ENCODE measurements around the gene PHIP. TPM values are rescaled to one million over a fixed set of nuclear protein-coding genes. Genes with fewer than 3 reads are reported as not detected.

The PHIP gene
- total RNA-seq, 1 experiment from 2014 or later: 22.6 TPM

GRCh38 chr6:79045966-79046365, 32.1 kb downstream of the PHIP start:
- DNase-seq (ENCODE audit: low read depth, low spot score) (no peak), ATAC-seq (no peak)
- Histone ChIP-seq H4K20me1 (ENCODE audit: insufficient read depth) (0 out of 2 replicates have a peak, but pooled peaks cover 7% of the 10 kb centered on the region), H3K27ac (ENCODE audit: low read depth, low read length) (no peak overlapping the region), H3K4me1 (ENCODE audit: control insufficient read depth in 1 of 2, insufficient read depth in 2 of 2, low read length in 2 of 2) (no peaks in the 10 kb centered on the region), H3K9me2 (ENCODE audit: insufficient read depth) (no peaks in the 10 kb centered on the region), H3K79me2 (ENCODE audit: insufficient read depth, low read length) (peaks cover 40% of the 10 kb centered on the region), H3K4me2 (ENCODE audit: low read length) (no peak overlapping the region), H3K9ac (ENCODE audit: low read length) (no peak overlapping the region), H3K27me3 (ENCODE audit: insufficient read depth, low read length) (no peaks in the 10 kb centered on the region), H3K9me3 (ENCODE audit: control insufficient read depth in 1 of 2, insufficient read depth in 1 of 2, low read depth in 1 of 2, low read length in 2 of 2) (no peaks in the 10 kb centered on the region), H3K36me3 (ENCODE audit: control insufficient read depth in 1 of 2, insufficient read depth in 2 of 2, low read length in 2 of 2) (peaks cover 0 to 17% of the 10 kb centered on the region in 2 experiments; a peak in 3 of 4 replicates), H2AFZ (ENCODE audit: low read depth, low read length, poor library complexity, severe bottlenecking) (no peak overlapping the region), H3K4me3 (replicated peaks in 1 of 2; ENCODE audit: low read depth in 1 of 2, low read length in 2 of 2) (no peak overlapping the region)
- no peak for TF ChIP-seq SIN3A (IDR thresholded peaks at IDR 0.05; ENCODE audit: low read depth)
- no peak for TF ChIP-seq EZH2 (IDR thresholded peaks at IDR 0.05)
- TF ChIP-seq MAX (IDR thresholded peaks at IDR 0.05): no peak
- no peak for TF ChIP-seq TCF7L2 (IDR thresholded peaks at IDR 0.05; ENCODE audit: borderline replicate concordance, extremely low read depth, insufficient read depth, insufficient read length)
- TF ChIP-seq FOSL1 (IDR thresholded peaks at IDR 0.05; ENCODE audit: low read depth): no peak
- no peak for TF ChIP-seq REST (IDR thresholded peaks at IDR 0.05; ENCODE audit: low read depth)
- no peak for TF ChIP-seq RAD21 (IDR thresholded peaks at IDR 0.05; ENCODE audit: low read depth)
- TF ChIP-seq SP1 (IDR thresholded peaks at IDR 0.05; ENCODE audit: low read depth): no peak
- no peak for TF ChIP-seq CBX3 (IDR thresholded peaks at IDR 0.05; ENCODE audit: low read depth)
- no peak for TF ChIP-seq ELF1 (IDR thresholded peaks at IDR 0.05; ENCODE audit: borderline replicate concordance, low read depth)
- TF ChIP-seq ZBTB33 (IDR thresholded peaks at IDR 0.05; ENCODE audit: extremely low read depth, insufficient replicate concordance, low read length): no peak
- BruUV-seq (replicated peaks): no TSS peak
- RAD21 ChIA-PET (ENCODE audit: low non-redundant PET in 1 of 2, low total read pairs in 2 of 2, uncharacterized antibody in 2 of 2, unreplicated experiment in 2 of 2): no interaction called here
- POLR2A ChIA-PET: no interaction called here
- CTCF ChIA-PET: no interaction called here
- intact Hi-C loops (cut with micrococcal nuclease): no loop called here

Data from HCT116 (cell line).